Activated effector memory CD4-positive, alpha-beta T cell treated with Interleukin-2 at 50 U/mL for 16 hours (primary cell): ENCODE data around the gene FAM241A.
"Not testable (repeated sequence)": the region's sequence is repeated elsewhere in the genome, so short reads cannot be mapped to it uniquely, and the experiment has no call there.

Experiments
- DNase-seq: peaks from one replicate; pipeline ENCODE4 v3.0.0-alpha.2; 2020

The FAM241A gene

GRCh38 chr4:112175840-112176239, 30.6 kb downstream of the FAM241A start:
- no peak for DNase-seq

DNA sequence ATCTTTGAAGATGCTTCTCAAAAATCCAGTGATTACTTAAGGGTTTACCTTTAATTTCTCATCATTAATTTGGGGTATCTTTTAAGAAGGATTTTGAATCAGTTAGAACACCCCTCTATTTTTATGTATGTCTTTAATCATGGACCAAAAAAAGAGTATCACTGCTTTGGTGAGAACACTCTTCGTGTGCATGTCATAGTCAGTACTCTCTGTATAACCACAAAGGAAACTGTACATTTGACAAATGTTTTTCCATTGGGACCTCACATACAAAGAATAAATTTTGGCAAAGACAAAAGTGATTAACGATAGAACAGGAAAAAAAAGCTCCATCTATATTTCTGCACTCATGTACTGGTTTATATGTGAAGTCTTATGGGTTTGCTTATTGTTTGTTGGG, 31.3 kb downstream of the FAM241A start:
- no peak for DNase-seq

DNA sequence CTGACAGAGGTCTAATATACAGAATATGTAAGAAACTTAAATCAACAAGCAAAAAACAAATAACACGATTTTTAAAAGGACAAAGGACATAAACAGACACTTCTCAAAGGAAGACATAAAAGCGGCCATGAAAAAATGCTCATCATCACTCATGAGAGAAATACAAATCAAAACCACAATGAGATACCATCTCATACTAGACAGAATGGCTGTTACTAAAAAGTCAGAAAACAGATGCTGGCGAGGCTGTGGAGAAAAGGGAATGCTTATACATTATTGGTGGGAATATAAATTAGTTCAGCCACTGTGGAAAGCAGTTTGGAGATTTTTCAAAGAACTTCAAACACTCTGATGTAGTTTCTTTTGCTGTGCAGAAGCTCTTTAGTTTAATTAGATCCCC, 33.5 kb downstream of the FAM241A start:
- DNase-seq: not testable (repeated sequence)

DNA sequence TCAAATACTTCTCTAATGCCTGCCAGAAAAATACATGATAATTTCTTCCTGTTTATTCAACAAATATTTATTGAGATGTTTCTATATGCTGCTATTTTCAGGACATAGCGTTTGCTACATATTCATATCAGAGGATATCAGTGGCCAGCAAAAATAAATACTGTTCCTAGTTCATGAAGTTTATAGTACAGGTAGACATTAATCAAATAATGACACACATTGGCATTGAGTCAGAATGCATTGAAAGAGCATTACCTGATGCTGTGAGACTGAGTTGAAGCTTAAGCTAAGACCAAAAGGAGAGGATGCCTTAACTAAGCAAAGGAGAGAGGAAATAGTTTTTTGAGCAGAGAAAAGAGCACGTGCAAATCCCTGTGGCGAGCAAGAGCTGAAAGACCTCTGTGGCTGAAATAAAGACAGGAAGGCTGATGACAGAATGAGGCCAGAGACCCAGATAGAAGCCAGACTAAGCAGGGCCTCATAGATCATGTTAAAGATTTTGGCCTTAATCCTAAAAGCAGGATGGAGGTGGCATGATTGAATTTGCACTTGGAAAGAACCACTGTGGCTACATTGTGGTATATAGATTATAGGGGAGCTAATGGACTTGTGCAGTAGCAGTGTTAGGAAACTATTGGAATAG, 36.2 kb downstream of the FAM241A start:
- DNase-seq: no peak

DNA sequence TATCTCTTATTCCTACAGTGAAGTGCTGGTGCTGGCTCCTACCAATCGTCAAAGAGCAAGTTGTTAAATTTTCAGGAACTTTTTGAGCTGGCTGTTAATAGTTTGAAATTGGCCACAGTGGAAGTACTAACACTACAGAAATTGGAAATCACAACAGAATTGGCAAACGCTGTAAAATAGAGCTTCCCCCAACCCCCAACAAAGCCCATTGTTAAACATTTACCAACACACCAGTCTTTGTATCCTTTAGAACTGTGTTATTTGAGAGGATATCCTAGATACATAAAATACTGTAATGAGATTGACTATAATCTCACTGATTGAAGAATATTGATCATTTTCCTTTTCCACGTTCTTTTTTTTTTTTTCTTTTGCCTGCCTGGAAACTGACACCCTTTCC, 37.4 kb downstream of the FAM241A start:
- DNase-seq: no peak

DNA sequence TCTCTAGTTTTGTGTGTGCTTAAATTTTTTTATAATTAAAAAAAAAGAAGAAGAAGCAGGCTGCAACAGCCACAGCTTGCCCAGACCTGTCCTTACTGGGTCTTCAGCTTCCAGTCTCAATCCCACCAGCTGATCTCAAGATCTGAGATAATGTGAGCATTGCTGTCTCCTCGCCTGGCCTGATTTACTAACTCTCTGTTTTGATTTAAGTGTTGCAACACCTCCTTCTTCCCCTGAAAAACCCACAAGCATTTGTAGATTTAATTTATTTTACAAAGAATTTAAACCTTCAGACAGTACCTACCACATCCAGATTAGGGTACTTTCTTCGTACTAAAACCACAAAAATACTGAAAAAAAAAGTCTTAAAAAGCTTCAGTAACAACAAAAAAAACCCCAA, 38.0 kb downstream of the FAM241A start:
- DNase-seq: no peak

- DNase-seq: no peak
These were observed 39.2 kb downstream of the FAM241A start for GRCh38 chr4:112184438-112184837.

DNA sequence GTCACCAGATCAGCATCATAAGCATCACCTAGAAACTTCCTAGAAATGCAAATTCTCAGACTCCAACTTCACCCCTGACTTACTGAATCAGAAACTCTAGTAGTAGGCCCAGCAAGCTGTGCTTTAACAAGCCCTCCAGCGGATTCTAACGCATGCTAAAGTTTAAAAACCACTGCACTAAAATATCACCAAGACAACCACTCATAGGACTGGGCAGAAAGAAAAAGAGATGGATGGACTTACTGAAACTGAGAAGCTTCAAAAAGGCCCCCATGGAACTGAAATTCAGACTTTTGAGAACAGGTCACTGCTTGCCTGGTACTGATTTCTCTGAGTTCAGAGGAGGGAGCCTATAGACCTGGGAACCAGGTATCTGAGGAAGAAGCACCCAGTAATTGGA, 40.1 kb downstream of the FAM241A start:
- DNase-seq: no peak

GRCh38 chr4:112185740-112186670, 40.8 kb downstream of the FAM241A start:
- DNase-seq: no peak

- DNase-seq: no peak
These were observed 44.5 kb downstream of the FAM241A start for GRCh38 chr4:112189754-112190153.

DNA sequence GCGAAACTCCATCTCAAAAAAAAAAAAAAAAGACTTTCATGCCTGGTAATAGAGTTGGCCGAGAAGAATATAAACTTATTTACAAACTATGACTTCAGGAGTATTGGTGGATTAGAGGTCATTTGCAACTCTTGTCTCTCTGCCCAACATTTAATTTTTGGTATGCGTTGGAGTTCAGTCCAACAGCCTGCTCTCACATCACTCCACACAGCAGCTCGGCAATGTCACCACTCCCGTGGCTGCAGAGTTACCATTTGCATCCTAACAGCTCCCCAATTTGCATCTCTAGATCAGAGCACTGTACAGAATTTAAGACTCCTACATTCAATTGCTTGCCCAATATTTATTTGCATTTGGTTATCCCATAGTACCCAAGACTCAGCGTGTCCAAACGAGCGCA, 45.4 kb downstream of the FAM241A start:
- no peak for DNase-seq

- no peak for DNase-seq
These were observed 51.2 kb downstream of the FAM241A start for GRCh38 chr4:112196461-112196860.

DNA sequence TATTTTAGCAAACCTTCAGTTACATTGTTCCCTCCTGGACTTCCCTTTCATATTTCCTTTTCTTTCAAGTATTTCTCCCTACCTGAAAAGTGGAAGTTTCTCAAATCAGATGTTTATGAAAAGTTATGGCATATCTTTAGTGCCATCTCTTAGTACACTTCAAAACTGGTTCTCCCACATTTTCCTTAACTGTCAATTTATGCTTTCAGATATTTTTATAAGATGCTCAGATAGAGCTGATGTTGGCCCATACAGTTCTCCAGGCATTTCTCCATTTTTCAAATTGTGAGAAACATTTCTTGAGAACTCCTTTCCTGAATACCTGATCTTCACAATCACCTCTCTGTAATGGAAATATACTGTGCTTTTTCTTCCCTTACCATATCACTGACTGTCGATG, 53.8 kb downstream of the FAM241A start:
- DNase-seq: no peak

GRCh38 chr4:112201915-112202505, 56.8 kb downstream of the FAM241A start:
- no peak for DNase-seq

DNA sequence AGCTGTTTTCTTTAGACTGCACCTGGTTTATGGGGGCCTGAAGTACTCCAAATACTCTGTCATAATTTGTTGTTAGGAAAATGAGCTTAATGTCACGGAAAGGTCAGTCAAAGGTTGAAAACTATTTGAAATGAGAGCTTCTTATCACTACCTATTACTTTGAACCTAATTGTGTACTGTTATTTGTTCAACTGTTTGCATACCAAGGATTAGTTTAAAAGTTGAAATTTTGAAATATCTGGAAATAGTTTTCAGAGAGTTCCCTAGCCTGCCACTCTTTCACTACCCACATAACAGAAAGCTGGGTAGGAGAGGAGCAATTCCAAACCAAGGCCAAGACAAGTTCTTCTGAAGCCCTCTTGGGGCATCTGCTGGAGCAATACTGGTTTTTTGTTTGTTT, 58.3 kb downstream of the FAM241A start:
- no peak for DNase-seq

DNA sequence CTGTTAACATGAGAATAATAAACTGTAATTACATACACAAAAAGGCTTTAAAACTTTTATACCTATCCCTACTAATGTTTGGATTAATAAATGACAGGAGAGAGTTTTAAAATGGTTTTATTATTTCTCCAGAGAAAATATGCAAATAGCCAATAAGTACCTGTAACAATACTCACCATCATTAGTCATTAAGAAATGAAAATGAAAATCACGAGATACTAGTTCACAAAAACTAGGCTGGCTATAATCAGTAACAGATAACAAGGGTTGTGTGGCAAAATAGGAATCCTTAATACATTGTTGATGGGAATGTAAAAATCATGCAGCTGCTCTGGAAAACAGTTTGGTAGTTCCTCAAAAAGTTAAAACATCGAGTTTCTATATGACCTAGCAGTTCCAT, 61.2 kb downstream of the FAM241A start:
- no peak for DNase-seq

GRCh38 chr4:112208137-112209095, 63.2 kb downstream of the FAM241A start:
- DNase-seq: not testable (repeated sequence)

DNA sequence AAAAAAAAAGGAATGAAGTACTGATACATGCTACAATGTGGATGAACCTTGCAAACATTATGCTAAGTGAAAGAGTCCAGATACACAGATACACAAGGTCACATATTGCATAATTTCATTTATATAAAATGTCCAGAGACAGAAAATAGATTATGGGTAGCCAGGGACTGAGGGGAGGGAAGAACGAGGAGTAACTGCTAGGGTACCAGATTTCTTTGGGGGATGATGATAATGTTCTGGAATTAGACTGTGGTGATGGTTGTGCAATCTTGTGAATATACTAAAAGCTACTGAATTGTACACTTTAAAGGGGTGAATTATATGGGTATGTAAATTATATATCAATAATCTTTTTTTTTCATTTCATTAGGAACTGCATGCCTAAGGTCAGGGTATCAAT, 65.5 kb downstream of the FAM241A start:
- no peak for DNase-seq

- DNase-seq: no peak
These were observed 67.8 kb downstream of the FAM241A start for GRCh38 chr4:112213091-112213490.

DNA sequence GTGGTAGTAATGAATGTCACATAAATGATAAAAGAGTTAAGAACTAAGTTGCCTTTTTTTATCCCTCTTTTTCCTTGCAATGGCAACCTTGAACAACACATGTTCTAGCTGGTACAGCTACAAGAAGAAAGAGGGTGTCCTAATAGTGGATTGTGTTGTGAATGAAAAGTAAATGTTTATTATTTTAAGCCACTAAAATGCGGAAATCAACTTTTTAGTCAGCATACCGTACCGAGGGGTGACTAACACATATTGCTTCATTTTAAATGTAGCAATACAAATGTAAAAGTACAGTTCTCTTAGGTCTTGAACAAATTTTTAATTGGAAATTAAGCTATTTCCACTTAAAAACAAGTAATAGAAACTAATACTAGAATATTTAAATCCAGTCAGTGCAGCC, 68.6 kb downstream of the FAM241A start:
- DNase-seq: no peak

- DNase-seq: no peak
These were observed 69.4 kb downstream of the FAM241A start for GRCh38 chr4:112214390-112215264.
